ENCODE measurements around the gene AURKAIP1.
"Not testable (repeated sequence)": the region's sequence is repeated elsewhere in the genome, so short reads cannot be mapped to it uniquely, and the experiment has no call there.

Gene AURKAIP1

DNA sequence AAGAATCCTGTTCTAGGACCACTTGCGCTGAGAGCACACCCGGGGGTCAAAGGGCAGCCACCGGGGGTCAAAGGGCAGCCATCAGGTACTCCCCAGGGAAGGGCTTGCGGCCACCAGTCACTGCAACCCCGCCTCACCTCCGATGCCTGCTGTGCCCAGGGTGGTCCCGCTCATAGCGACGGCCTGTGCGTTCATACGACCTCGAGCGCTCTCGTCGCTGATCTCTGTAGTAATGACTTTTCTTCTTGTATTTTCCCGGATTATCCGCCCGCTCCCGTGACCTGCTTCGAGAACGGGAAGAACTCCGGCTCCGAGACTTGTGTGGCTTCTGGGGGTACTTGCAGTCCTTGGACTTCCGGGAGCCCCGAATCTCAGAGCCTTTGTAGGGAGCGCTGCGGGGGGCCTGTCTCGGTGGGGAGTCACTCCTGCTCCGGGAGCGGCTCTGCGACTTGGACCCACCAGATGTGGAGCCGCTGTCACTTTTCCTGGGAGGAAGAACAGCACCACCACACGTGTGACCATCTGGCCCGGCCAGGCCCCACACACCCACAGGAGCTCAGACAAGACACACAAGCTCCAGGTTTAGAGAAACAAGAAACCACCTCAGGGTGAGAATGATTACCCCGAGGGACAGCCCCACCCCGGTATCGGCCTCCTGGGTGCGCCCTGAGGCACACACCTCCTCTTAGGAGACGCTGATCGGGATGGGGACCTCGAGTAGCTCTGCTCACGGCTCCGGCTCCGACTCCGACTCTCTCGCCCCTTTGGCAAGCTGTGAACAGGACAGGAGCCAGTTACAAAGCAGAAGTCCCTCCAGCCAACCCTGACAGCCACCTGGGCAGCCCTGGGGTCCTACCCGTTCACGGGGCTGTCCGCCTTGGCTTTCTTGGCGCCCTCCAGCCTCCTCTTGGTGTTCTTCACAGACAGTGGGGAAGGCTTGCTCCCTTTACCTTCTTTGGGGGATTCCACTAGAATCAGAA, 12.4 kb upstream of the AURKAIP1 start:
- DNase-seq (ENCODE audit: low read depth, low spot score): no peak

DNA sequence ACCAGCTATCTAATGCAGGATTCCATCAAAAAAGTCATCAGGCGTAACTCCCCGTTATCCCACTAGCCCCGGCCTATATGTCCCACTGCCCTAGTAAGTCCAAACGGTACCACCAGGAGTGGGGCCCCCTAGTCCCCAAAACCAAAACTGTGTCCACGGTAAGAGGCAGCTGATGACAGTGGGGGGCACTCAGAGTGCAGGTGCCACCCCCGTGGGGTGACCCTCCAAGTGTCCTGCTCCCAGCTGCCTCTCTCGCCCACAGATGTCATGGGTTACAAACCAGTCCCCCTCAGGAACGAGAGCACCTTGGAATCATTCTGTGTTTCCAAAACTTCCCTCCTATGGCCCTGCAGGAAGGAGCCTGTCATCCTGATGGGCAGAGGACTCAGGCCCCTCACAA, 10.9 kb upstream of the AURKAIP1 start:
- no peak for DNase-seq (ENCODE audit: low read depth, low spot score)

DNA sequence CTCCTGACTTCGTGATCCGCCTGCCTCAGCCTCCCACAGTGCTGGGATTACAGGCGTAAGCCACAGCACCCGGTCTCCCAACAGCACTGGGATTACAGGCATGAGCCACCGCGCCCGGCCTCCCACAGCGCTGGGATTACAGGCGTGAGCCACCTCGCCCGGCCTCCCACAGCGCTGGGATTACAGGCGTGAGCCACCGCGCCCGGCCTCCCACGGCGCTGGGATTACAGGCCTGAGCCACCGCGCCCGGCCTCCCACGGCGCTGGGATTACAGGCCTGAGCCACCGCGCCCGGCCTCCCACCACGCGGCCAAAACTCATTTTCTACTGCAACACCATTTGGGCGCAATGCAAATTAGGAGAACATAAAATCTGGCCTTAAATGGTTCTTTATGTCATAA, 10.3 kb upstream of the AURKAIP1 start:
- DNase-seq (ENCODE audit: low read depth, low spot score): not testable (repeated sequence)

DNA sequence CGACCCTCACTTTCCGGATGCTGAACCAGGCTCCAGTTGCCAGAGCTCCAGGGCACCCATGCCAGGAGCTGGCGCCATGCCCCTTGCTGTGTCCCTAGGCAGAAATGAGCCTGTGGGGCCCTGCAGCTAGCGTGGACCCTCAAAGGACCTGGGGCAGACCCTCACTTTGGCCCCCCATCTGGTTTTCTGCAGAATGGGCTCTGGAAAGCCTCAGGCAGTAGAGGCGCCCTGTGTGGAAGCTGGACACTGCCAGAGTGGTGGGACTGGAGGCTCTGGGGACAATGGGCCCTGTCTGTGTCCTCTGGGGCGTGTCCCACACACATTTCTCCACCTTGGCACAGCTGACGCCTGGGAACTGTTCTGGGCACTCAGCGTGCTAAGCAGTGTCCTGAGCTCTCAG, 6.3 kb upstream of the AURKAIP1 start:
- DNase-seq (ENCODE audit: low read depth, low spot score): no peak

DNA sequence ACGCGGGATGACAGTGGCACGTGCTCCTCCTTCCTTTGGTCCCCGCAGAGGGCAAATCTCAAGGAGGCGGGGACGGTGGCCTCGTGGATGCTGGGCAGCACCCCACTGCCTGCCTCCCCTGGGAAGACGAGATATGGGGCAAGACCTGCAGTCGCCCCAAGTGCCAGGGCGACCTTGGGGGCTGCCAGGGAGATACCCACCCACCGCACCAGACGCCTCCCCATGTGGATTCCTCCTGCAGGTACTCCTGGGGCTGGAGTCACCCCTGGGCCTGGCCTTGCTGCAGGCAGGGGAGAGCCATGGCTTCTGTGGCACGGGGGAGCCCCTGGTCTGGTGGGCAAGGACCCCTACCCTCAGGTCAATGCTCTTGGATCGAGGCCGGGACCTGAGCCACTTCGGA, 5.9 kb upstream of the AURKAIP1 start:
- DNase-seq (ENCODE audit: low read depth, low spot score): no peak

DNA sequence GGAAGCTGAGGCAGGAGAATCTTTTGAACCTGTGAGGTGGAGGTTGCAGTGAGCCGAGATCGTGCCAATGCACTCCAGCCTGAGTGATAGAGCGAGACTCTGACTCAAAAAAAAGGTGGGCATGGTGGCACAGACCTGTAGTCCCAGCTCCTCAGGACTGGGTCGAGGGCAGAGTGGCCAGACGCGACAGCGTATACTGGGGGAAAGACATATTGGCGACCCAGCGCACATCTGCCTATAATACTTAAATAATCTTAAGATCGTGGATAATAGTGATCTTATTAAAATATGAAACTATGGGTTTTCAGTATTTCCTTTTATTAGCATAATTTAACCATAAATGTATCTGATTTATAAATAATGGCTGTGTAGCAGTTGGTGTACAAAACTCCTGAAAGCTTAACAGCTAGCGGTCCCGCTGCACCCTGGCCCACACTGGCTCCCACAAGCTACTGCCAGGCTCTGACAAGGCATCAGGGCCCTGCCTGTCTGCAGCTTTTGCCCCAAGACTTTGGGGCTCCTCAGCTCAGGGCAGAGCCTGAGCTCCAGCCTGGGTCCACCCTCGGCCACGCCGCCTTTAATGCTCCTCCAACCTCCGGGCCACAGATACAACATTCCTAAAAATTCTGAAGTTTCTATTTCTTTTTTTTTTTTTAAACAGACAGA, 2.7 kb upstream of the AURKAIP1 start:
- DNase-seq (ENCODE audit: low read depth, low spot score): no peak

DNA sequence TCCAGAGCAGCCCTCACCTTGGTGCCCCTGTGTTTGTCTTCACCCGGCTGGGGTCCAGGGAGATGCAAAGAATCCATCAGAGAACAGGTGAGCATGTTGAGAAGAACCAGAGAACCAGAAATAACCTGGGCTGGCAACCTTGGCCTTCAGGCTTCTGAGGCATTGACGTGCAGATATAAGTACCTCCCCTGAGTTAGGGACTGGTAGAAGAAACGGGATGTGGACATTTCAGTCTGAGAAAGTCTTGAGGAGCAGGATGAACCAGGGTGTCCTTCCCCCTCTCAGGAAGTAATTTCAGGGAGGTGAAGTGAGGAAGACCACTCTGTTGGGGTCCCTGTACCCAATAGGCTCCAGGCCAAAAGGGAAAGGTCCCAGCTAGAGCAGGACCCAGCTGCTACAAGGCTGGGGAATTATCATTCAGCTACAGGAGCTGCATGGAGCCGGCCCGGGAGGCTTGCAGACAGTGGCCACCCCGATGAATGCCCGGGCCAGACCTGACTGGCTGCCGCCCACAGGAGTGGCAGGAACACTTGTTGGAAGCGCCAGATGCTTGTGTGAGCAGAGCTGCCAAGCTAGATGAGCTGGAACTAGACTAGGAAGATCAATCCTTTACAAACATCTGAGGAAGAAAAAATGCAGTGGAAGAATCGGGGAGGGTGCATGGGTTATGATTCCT, 1.7 kb upstream of the AURKAIP1 start:
- no peak for DNase-seq (ENCODE audit: low read depth, low spot score)

DNA sequence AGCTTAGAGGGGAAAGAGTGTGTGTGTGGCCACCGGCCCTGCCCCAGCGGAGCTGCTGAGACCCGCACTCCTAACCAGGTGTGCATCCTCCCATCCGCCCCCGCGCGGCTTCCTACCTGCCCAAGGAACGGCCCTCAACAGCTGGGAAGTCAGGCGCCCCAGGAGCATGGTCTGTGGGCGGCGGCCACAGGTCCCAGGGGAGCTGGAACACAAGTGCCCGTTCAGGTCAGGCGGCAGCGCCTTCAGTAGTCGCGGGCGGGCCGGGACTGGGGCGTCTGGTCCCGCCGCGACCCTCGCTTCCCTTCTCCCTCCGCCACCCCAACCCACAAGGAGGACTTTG, 448 bp downstream of the AURKAIP1 start:
- no peak for DNase-seq (ENCODE audit: low read depth, low spot score)

DNA sequence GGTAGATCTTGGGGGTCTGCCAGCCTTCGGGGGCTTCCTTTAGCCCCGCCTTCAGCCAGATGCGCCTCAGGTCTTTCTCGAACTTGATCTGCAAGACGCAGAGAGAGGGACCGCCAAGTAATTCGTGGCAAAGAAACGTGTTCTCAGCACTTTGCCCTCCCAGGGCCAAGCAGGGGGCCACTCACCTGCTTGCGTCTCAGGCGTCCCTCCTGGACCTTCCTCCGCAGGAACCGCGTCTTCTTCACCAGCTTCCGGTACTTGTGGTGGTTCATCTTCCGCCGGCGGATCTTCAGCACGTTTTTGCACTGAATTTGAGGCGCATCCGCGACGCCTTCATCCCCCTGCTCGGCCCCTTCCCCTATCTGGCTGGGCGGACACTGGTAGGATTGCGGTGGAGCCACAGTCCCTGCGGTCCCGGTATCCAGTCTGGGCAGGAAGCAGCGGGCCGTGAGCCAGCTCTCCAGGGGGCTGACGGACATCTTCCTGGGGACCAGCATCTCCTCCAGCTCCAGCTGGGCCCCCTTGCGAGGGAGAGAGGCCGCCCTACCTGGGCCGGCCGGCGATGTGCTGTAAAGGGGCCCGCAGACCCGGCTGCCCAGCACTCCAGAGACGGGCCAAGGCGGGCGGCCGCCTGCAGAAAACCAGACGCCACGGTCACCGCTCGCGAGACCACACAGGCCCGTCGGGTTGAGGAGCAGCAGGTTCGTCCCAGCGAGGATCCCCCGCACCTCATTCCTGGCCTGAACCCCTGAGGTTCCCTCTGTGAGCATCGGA, 1.0 kb downstream of the AURKAIP1 start:
- DNase-seq (ENCODE audit: low read depth, low spot score): no peak

DNA sequence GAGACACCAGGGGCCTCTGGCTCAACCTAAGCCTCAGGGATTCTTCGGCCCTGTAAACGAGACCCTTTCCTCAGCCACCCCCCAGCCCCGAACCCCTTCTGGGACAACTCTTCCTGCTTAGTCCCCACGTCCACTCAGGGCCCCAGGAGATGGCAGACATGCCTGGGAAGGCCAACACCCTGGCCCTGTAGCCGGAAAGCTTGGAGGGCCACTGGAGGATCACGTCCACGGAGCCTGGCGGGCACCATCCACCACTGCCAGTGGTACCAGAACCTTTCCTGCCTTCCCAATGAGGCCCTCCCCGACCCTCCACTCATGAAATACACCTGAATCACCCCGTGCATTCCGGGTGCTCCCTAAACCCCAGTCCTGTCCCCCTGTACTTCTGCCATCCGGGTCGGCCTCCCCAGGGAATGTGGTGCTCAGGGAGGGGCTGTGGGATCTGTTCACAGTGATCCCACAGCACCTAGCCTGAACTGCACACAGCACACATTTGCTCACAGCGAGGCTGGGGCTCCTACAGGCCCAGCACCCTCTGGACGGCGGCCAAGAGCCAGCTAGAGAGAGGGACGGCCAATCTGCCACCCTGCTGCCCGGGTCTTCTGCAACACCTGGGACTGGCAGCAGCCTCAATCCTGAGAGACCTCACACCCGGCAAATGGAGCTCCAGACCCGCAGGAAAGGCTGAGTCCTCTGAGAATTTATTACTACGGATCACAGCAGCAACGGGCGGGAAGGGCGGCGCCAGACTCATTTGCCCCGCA, 1.8 kb downstream of the AURKAIP1 start:
- DNase-seq (ENCODE audit: low read depth, low spot score): no peak

DNA sequence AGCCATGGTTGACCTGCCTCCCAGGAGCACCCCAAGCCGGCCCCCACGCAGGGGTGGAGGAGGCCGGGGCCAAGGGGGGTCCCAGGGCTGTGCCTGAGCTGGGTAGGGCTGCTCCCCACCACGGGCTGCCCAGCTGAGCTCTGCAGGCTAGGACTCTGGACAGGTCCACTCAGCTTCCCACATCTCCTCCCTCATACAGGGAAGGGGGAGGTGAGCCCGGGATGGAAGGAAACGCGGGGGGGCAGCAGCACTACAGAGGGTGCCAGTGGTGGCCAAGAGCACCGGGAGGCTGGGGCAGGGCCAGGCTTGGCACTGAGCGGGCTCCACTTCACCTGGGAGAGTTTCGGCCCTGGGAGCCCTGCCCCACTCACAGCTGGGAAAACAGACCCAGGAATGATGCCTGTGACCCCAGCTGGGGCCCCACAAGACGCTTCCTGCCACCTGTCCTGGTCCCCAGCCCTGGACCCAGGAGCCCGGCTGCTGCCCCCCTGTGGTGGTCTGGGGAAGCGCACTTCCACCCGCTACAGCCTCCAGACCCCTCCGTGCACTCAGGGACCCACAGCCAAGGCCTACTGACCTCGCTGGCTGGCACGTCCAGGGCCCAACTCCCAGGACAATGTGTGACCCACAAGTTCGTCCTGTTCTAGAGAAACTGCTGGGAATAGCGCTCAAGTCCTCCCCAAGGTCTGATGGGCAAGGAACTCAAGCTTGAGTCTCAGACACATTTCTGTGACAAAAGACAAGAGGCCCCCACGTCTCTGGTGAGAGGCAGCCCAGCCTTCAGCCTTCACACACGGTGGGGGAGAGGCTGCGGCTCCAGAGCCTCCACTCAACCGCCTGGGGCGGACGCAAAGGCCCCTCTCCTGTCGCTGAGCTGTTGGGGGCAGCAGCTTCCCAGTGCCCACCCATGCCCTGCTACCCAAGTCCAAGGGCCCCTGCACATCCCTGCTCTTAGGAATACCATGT, 3.0 kb downstream of the AURKAIP1 start:
- DNase-seq (ENCODE audit: low read depth, low spot score): peak; percentile 56

DNA sequence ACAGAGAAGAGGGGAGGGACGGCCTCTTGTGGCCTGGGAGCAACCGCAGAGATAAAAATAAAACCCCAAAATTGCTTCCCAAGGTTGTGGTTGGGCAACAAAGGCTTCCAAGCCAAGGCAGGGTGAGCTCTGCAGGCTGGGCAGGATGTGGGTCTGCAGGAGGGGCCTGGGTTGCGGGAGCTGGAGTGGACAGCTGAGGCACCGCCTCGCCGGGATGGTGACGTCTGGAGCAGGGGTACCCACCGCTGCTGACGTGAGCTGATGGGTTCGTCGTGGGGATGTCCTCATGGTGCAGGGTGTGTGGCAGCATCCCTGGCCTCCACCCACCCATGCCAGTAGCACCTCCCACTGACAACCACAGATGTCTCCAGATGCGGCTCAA, 3.7 kb downstream of the AURKAIP1 start:
- no peak for DNase-seq (ENCODE audit: low read depth, low spot score)

DNA sequence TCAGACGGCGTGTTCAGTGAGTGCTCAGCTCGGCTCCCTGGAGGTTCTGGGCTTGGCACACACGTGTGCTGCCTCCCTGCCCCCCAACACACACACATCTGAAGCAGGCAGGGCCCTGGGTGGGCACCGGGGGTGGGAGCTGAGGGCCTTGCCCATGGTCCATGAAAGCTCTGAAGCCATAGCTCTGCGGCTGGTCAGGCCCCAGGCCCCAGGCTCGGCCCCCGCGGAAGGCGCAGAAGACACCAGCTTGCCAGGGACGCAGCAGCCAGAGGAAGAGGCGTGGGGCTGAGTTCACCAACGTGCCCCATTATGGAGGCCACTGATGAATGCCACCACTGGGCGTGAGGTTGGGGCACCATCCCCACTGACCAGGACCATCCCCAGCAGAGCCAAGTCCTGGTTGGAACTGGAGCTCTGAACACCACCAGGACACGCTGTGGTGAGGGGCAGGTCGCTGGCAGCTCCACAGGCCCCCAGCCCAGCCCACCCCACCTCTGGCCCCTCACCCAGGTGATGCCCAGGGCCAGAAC, 4.2 kb downstream of the AURKAIP1 start:
- no peak for DNase-seq (ENCODE audit: low read depth, low spot score)

DNA sequence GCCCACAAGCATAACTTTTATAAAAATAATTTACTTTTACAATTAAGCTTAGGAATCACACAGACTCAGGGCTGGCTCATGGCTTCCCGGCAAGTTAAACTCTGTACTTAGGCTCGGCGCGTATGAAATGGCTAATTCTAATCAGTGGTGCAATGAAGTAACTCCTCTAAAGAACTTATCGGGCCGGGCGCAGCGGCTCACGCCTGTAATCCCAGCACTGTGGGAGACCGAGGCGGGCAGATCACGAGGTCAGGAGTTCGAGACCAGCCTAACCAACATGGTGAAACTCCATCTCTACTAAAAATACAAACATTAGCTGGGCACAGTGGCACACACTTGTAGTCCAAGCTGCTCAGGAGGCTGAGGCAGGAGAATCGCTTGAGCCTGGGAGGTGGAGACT, 4.9 kb downstream of the AURKAIP1 start:
- not testable (repeated sequence) for DNase-seq (ENCODE audit: low read depth, low spot score)

DNA sequence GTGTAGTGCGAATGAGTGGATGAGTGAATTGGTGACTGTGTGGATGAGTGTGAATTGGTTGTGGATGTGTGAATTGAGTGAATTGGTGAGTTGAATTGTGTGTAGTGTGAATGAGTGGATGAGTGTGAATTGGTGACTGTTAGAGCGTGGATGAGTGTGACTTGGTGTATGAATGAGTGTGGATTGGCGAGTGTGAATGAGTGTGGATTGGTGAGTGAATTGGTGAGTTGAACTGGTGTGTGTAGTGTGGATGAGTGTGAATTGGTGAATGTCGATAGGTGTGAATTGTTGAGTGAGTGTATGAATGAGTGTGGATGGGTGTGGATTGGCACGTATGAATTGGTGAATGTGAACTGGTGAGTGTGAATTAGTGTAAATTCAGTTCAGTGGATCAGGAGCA, 7.7 kb downstream of the AURKAIP1 start:
- no peak for DNase-seq (ENCODE audit: low read depth, low spot score)

DNA sequence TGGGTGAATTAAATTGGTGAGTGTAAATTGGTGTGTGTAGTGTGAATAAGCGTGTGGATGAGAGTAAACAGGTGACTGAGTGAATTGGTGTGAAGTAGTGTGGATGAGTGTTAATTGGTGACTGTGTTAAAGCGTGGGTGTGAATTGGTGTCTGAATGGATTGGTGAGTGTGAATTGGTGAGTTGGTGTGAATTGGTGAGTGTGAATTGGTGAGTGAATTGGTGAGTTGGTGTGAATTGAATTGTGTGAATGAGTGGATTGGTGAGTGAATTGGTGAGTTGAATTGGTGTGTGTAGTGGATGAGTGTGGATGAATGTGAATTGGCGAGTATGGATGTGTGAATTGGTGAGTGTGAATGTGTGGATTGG, 8.3 kb downstream of the AURKAIP1 start:
- DNase-seq (ENCODE audit: low read depth, low spot score): no peak

DNA sequence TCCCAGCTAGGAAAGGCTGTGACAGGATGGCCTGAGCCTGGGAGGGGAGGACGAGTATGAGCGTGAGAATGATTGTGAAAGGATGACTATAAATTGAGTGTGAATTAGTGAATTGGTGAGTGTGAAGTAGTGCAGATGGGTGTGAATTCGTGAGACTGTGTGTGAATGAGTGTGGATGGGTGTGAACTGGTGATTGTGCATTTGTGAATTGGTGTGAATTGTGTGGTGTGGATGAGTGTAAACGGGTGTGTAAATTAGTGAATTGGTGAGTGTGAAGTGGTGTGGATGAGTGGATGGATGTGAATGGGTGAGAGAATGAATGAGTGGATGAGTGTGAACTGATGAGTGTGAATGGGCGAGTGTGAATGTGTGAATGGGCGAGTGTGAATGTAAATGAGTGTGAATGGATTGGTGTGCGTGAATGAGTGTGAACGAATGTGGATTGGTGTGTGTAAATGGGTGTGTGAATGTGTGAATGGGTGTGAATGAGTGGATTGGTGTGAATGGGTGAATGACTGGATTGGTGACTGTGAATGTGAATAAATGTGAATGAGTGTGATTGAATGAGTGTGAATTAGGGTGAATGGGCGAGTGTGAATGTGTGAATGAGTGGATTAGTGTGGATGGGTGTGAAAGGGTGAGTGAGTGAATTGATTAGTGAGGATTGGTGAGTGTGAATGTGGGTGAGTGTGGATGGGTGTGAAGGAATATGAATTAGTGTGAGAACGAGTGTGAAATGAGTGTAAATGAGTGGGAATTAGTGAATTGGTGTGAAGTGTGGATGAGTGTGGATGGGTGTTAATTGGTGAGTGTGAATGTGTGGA, 8.9 kb downstream of the AURKAIP1 start:
- DNase-seq (ENCODE audit: low read depth, low spot score): no peak

DNA sequence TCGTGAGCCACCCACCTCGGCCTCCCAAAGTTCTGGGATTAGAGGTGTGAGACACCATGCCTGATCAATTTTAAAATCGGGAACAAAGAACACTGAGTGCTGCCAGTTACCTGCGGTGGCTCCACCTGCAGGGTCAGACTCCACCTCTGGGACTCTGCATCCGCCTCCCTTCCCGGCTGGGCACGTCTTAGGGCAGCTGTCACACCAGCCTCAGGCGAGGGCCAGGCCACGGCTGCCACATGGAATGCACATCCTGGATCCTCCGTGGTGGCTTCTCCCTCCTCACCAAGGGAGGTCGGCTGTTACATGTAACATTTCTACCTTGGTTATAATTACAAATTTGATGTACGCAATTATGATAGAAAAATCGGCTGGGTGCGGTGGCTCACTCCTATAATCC, 10.7 kb downstream of the AURKAIP1 start:
- no peak for DNase-seq (ENCODE audit: low read depth, low spot score)

DNA sequence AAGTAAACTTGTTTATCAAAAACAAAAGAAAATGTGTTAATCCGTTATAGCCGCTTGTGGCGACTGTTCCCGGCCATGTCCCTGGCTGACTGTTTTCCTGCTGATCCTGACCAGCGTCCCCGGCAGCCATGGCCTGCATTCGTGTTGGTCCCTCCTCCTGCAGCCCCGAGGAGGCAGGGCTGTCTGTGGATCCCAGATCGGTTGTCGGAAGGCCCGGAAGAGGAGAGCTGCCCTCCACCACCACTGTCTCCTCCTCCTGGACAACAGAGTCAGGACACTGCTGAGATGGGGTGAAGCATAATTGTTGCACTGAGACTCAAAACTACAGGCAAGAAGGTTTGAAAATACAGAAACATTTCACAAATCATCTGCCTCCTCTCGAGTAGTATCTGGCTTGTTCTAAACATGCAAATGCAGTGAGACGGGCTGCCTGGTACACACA, 13.0 kb downstream of the AURKAIP1 start:
- DNase-seq (ENCODE audit: low read depth, low spot score): no peak
